HG03025 (cell line): ENCODE results near the gene PLEKHH1.

Source experiments
- ATAC-seq: cut with Tn5 transposase; IDR thresholded peaks from one replicate; pipeline ENCODE4 v1.9.1; 2021; ENCODE audit warnings: mild to moderate bottlenecking, moderate library complexity; ENCODE audit not compliant: unreplicated experiment, low FRiP score

Gene PLEKHH1

GRCh38 chr14:67532998-67533753 lies at the start of gene PLEKHH1:
Gene PLEKHH1 (plus strand): TSS chr14:67533290. CDS start chr14:67541868, 8,578 bp downstream.
- ATAC-seq: no peak

- no peak for ATAC-seq
Observed at GRCh38 chr14:67483579-67484285, 49.4 kb upstream of the PLEKHH1 start.

- ATAC-seq: no peak
Observed at GRCh38 chr14:67485501-67486095, 47.5 kb upstream of the PLEKHH1 start.

GRCh38 chr14:67486890-67487289 lies 46.2 kb upstream of the PLEKHH1 start:
- no peak for ATAC-seq

GRCh38 chr14:67487332-67487731 lies 45.8 kb upstream of the PLEKHH1 start:
- ATAC-seq: no peak

GRCh38 chr14:67487937-67488893 lies 44.9 kb upstream of the PLEKHH1 start, which contains the start of gene TMEM229B:
Gene TMEM229B (minus strand): TSS chr14:67488721. CDS start chr14:67473923, 14,798 bp downstream.
- ATAC-seq: peak; percentile 91

- no peak for ATAC-seq
Observed at GRCh38 chr14:67490196-67490595, 42.9 kb upstream of the PLEKHH1 start.

GRCh38 chr14:67491285-67491684 lies 41.8 kb upstream of the PLEKHH1 start:
- no peak for ATAC-seq

- no peak for ATAC-seq
Observed at GRCh38 chr14:67491741-67492507, 41.2 kb upstream of the PLEKHH1 start.

GRCh38 chr14:67492538-67492937 lies 40.6 kb upstream of the PLEKHH1 start:
- no peak for ATAC-seq

- no peak for ATAC-seq
Observed at GRCh38 chr14:67493092-67493717, 39.9 kb upstream of the PLEKHH1 start.

GRCh38 chr14:67495827-67496226 lies 37.3 kb upstream of the PLEKHH1 start:
- no peak for ATAC-seq

- no peak for ATAC-seq
Observed at GRCh38 chr14:67497216-67497615, 35.9 kb upstream of the PLEKHH1 start.

GRCh38 chr14:67497716-67498115 lies 35.4 kb upstream of the PLEKHH1 start:
- no peak for ATAC-seq

GRCh38 chr14:67500981-67501380 lies 32.1 kb upstream of the PLEKHH1 start:
- ATAC-seq: no peak

- ATAC-seq: no peak
Observed at GRCh38 chr14:67501670-67502069, 31.4 kb upstream of the PLEKHH1 start.

GRCh38 chr14:67502867-67503266 lies 30.2 kb upstream of the PLEKHH1 start:
- no peak for ATAC-seq

GRCh38 chr14:67503331-67503730 lies 29.8 kb upstream of the PLEKHH1 start:
- ATAC-seq: no peak

GRCh38 chr14:67505254-67505653 lies 27.8 kb upstream of the PLEKHH1 start:
- no peak for ATAC-seq
